ENCODE measurements around the gene TPT1. TPM values are rescaled to one million over a fixed set of nuclear protein-coding genes. Genes with fewer than 3 reads are reported as not detected.
"Not testable (repeated sequence)": the region's sequence is repeated elsewhere in the genome, so short reads cannot be mapped to it uniquely, and the experiment has no call there.

TPT1 gene
- total RNA-seq, 1 donor from 2014 or later: 1,641 TPM

GRCh38 chr13:45362939-45363338, 22.0 kb upstream of the TPT1 start:
- peak; percentile 25 for TF ChIP-seq CTCF (conservative IDR thresholded peaks at IDR 0.05; ENCODE audit: low read depth, low read length)
- DNase-seq (ENCODE audit: low read depth): no peak
- no peak overlapping the region for H3K4me3 ChIP-seq (ENCODE audit: low read depth, low read length)

- TF ChIP-seq CTCF (conservative IDR thresholded peaks at IDR 0.05; ENCODE audit: low read depth, low read length): no peak
Measured at GRCh38 chr13:45361596-45362206, 20.7 kb upstream of the TPT1 start.

GRCh38 chr13:45356966-45357672, 16.1 kb upstream of the TPT1 start:
- no peak for DNase-seq (ENCODE audit: low read depth)
- TF ChIP-seq CTCF (conservative IDR thresholded peaks at IDR 0.05; ENCODE audit: low read depth, low read length): no peak
- no peak overlapping the region for H3K4me3 ChIP-seq (ENCODE audit: low read depth, low read length)

More at GRCh38 chr13:45361596-45362206, 20.7 kb upstream of the TPT1 start:
- no peak overlapping the region for H3K4me3 ChIP-seq (ENCODE audit: low read depth, low read length)
- DNase-seq (ENCODE audit: low read depth): no peak

- TF ChIP-seq CTCF (conservative IDR thresholded peaks at IDR 0.05; ENCODE audit: low read depth, low read length): no peak
- DNase-seq (ENCODE audit: low read depth): no peak
- H3K4me3 ChIP-seq (ENCODE audit: low read depth, low read length): no peak overlapping the region
Measured at GRCh38 chr13:45353895-45354294, 12.9 kb upstream of the TPT1 start.

GRCh38 chr13:45352031-45352430, 11.0 kb upstream of the TPT1 start:
- no peak overlapping the region for H3K4me3 ChIP-seq (ENCODE audit: low read depth, low read length)
- no peak for DNase-seq (ENCODE audit: low read depth)
- no peak for TF ChIP-seq CTCF (conservative IDR thresholded peaks at IDR 0.05; ENCODE audit: low read depth, low read length)

GRCh38 chr13:45350152-45350551, 9.2 kb upstream of the TPT1 start:
- no peak for TF ChIP-seq CTCF (conservative IDR thresholded peaks at IDR 0.05; ENCODE audit: low read depth, low read length)
- no peak overlapping the region for H3K4me3 ChIP-seq (ENCODE audit: low read depth, low read length)

GRCh38 chr13:45349438-45349837, 8.5 kb upstream of the TPT1 start:
- no peak for TF ChIP-seq CTCF (conservative IDR thresholded peaks at IDR 0.05; ENCODE audit: low read depth, low read length)
- no peak for DNase-seq (ENCODE audit: low read depth)
- no peak overlapping the region for H3K4me3 ChIP-seq (ENCODE audit: low read depth, low read length)

More at GRCh38 chr13:45350152-45350551, 9.2 kb upstream of the TPT1 start:
- no peak for DNase-seq (ENCODE audit: low read depth)

- not testable (repeated sequence) for DNase-seq (ENCODE audit: low read depth); H3K4me3 ChIP-seq (ENCODE audit: low read depth, low read length)
Measured at GRCh38 chr13:45344064-45344463, 3.1 kb upstream of the TPT1 start.

GRCh38 chr13:45343102-45343501, 2.1 kb upstream of the TPT1 start:
- DNase-seq (ENCODE audit: low read depth); H3K4me3 ChIP-seq (ENCODE audit: low read depth, low read length): not testable (repeated sequence)

- DNase-seq (ENCODE audit: low read depth): not testable (repeated sequence)
- peak overlapping the region; percentile 99 for H3K4me3 ChIP-seq (ENCODE audit: low read depth, low read length)
Measured at GRCh38 chr13:45342668-45343067, 1.7 kb upstream of the TPT1 start.

Measured in epithelial cell of proximal tubule (primary cell).